ENCODE data around the gene TMA16. TPM values are rescaled to one million over a fixed set of nuclear protein-coding genes. Genes with fewer than 3 reads are reported as not detected.

Gene TMA16
- total RNA-seq, 1 donor = 53.5 TPM

DNA sequence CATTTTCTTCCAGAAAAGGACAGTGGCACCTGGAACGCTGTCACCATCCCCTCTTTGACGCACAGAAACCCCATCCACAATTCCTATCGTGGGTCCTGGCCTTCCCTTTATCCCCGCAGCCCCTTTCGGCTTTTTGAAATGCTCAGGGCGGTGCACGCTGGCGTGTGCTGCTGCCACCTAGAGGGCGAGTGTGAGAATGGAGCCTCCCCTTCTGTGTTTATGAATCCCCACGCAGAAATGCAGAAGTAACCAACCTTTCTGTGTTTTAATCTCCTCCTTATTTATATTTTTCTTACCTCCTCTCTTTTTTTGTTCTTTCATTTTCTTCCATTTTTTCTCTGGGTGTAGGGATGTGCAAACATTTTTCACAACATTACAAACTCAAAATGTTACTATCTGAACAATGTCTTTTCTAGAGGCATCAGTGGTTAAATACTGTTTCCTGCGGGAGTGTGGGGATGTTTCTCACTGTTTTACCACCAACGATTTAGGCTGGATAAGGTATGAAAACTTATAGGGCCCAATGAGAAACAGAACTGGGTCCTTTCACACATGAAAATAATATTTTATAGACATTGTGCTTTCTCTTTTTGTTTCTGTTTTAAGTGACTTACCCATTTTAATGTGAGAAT, 50.0 kb downstream of the TMA16 start:
- peak overlapping the region; percentile 48 for H3K4me3 ChIP-seq (ENCODE audit: low read depth, low read length)
- TF ChIP-seq, protein P1, sequence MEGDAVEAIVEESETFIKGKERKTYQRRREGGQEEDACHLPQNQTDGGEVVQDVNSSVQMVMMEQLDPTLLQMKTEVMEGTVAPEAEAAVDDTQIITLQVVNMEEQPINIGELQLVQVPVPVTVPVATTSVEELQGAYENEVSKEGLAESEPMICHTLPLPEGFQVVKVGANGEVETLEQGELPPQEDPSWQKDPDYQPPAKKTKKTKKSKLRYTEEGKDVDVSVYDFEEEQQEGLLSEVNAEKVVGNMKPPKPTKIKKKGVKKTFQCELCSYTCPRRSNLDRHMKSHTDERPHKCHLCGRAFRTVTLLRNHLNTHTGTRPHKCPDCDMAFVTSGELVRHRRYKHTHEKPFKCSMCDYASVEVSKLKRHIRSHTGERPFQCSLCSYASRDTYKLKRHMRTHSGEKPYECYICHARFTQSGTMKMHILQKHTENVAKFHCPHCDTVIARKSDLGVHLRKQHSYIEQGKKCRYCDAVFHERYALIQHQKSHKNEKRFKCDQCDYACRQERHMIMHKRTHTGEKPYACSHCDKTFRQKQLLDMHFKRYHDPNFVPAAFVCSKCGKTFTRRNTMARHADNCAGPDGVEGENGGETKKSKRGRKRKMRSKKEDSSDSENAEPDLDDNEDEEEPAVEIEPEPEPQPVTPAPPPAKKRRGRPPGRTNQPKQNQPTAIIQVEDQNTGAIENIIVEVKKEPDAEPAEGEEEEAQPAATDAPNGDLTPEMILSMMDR (IDR thresholded peaks at IDR 0.05; ENCODE audit: insufficient read depth, low read depth, low read length) = peak; percentile 97

DNA sequence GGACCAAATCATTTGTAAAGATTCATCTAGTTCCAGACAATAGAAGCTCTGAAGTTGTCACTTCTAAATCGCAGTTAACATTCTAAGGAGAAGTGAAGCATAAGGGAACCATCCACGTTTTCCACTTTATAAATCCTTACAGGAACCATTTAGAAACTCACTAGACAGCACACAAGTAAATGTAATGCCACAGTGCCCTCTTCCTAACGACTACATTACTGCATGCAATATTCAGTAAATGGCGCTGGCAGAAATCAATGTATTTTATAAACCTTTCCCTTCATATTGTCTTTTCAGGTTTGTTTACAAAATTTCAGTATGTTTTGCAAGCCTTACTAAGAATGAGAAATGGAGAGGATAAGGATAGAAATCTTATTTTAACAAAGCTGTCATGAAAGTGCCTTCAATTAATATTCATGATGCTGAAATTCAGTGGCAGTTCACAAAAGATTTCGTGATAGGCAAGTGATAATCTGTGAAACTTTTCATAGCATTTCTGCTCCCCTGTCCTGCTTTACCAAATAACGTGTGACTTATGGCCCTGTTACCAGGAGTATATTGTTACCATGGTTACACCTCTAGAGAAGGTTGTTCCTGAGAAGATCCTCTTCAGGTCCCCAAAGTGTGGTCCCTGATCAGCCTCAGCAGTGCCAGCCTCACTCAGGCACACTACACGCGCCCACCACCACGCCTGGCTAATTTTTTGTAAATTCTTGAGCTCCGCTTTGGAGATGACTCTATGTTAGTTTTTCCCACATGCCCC, 54.2 kb downstream of the TMA16 start:
- no peak overlapping the region for H3K4me3 ChIP-seq (ENCODE audit: low read depth, low read length)
- DNase-seq (ENCODE audit: low read depth) = peak; percentile 65
- TF ChIP-seq, protein P1 (IDR thresholded peaks at IDR 0.05; ENCODE audit: insufficient read depth, low read depth, low read length) = peak; percentile 70

More for the DNA sequence above, 50.0 kb downstream of the TMA16 start:
- DNase-seq (ENCODE audit: low read depth) = peak; percentile 56

DNA sequence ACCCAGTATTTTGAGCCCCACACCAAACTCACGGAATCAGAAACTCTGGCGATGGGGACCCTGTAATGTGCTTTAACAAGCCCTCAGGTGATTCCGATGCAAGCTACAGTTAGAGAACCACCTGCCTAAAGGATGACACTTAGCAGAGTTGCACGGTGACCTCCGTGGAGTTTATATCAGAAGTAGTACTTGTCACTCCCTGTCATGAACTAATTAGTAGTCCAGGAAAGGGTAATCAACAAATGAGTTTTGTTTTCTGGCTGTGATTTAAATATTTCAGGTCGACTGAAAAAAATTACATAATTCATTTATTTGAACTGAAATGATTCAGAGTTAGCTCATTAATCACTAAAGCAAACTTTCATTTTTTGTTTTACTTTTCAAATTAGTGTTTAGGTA, 56.4 kb downstream of the TMA16 start:
- TF ChIP-seq, protein P1 (IDR thresholded peaks at IDR 0.05; ENCODE audit: insufficient read depth, low read depth, low read length) = no peak
- DNase-seq (ENCODE audit: low read depth) = no peak
- H3K4me3 ChIP-seq (ENCODE audit: low read depth, low read length) = no peak overlapping the region

DNA sequence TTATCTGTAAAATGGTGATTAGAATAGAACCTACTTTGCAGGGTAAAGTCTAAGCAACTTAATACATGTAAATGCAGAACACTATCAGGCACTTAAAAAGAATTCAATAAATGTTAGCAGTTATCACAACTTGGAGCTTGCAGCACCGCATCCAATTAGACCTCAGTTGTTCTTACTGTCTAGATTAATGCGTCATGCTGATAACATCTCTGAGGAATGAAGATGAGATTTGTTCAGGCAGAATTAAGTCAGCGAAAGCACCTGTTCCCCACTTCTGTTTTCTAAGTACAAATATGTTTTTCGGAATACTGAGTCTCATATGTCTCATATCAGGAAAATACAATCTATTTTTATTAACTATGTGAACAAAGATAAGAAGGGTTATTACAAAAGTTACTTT, 58.7 kb downstream of the TMA16 start:
- H3K4me3 ChIP-seq (ENCODE audit: low read depth, low read length) = no peak overlapping the region
- TF ChIP-seq, protein P1 (IDR thresholded peaks at IDR 0.05; ENCODE audit: insufficient read depth, low read depth, low read length) = no peak
- DNase-seq (ENCODE audit: low read depth) = no peak

DNA sequence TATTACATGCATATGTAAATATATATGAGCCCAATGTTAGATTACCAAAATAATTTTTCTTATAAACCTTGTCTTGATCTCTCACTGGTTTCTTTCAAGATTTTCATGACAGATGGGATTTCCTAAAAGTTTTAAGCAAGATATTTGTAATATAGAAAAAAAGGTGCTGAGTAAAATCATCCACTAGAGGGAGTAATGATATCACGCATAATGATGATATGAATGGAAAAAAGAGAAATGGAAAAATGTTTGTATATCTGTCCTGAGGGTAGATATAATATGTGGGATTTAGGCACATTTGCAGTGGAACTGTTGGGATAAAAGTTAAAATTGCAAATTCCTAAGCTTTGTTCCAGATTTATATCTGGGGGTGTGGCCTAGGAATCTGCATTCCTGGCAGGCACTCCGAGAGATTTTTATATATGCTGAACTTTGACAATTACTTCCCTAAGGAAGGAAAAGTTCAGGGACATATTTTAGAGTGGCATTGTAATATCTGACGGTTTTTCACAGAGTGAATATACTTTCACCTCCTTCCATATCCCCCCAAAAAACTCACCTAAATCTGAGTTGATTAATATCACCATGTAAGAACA, 60.5 kb downstream of the TMA16 start:
- peak; percentile 30 for DNase-seq (ENCODE audit: low read depth)
- TF ChIP-seq, protein P1 (IDR thresholded peaks at IDR 0.05; ENCODE audit: insufficient read depth, low read depth, low read length) = peak; percentile 62

DNA sequence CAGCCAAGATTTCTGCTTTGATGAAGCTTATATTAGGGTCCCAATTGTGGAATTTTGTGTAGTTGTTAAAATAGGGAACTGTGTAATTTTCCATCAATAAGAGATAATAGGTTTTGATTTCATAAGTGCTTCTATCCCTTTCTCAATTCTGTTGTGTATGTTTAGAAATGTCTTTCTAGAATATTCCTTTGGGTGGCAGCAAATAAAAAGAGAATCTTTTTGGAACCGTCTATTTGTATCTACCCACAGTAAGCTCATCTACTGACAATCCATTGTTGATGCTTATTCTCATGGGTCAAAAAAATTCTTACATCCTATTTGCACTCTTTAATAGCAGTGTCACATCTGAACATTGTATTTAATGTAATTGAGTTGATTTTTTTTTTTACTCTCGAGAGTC, 61.7 kb downstream of the TMA16 start:
- DNase-seq (ENCODE audit: low read depth) = no peak
- TF ChIP-seq, protein P1 (IDR thresholded peaks at IDR 0.05; ENCODE audit: insufficient read depth, low read depth, low read length) = no peak
- H3K4me3 ChIP-seq (ENCODE audit: low read depth, low read length) = no peak overlapping the region

More for the DNA sequence above, 60.5 kb downstream of the TMA16 start:
- no peak overlapping the region for H3K4me3 ChIP-seq (ENCODE audit: low read depth, low read length)
